Measurements from ENCODE around the gene TIMP2.

Gene TIMP2

GRCh38 chr17:78804777-78805176 lies 120.4 kb downstream of the TIMP2 start:
- DNase-seq, result no peak

GRCh38 chr17:78803186-78803845 lies 121.9 kb downstream of the TIMP2 start:
- no peak for DNase-seq
